IMR-90 (cell line): ENCODE measurements around the gene CACNA2D3. TPM values are rescaled to one million over a fixed set of nuclear protein-coding genes. Genes with fewer than 3 reads are reported as not detected.

Experiments
- ATAC-seq: fragments of 200-7000 bp; cut with Tn5 transposase; 2 replicates; pipeline ENCODE4 v1.9.1; 2020; ENCODE audit warnings: low read depth, mild to moderate bottlenecking, moderate library complexity
- BruUV-seq: library from RNA; stranded (reverse); fragments of 400-500 nt; replicated peaks from 2 replicates; lab custom pipeline; 2021; lab: Mats Ljungman, UMichigan
- CTCF ChIA-PET: fragments of 300-600 bp; formaldehyde crosslinking; extraction: SDS; loops from one replicate; lab custom pipeline; 2021; ENCODE audit warnings: antibody characterized with exemption; lab: Yijun Ruan, JAX
- POLR2A ChIA-PET: fragments of 300-600 bp; sonication (Branson Sonifier 250); formaldehyde crosslinking; loops from one replicate; lab custom pipeline; 2022; ENCODE audit warnings: antibody characterized with exemption; ENCODE audit not compliant: unreplicated experiment; lab: Charles Lee
- DNase-seq: peaks from one replicate; pipeline ENCODE4 v3.0.0; 2013
- H2AFZ ChIP-seq: replicated peaks from 2 replicates; pipeline ENCODE3; 2013; ENCODE audit warnings: low read length, mild to moderate bottlenecking; ENCODE audit not compliant: poor library complexity
- H2AK5ac ChIP-seq: 2 replicates; pipeline ENCODE4 v1.6.1; 2013; ENCODE audit warnings: low read depth, low read length, inconsistent platforms
- H2AK9ac ChIP-seq: replicated peaks from 2 replicates; pipeline ENCODE3; 2013; ENCODE audit warnings: mild to moderate bottlenecking, low read depth, low read length, moderate library complexity; ENCODE audit not compliant: poor library complexity
- H2BK120ac ChIP-seq: 2 replicates; pipeline ENCODE4 v1.6.1; 2013; ENCODE audit warnings: low read depth, low read length, inconsistent platforms
- H2BK15ac ChIP-seq: 3 replicates; pipeline ENCODE4 v1.6.1; 2013; ENCODE audit warnings: low read depth, low read length, inconsistent platforms
- H2BK20ac ChIP-seq: 2 replicates; pipeline ENCODE4 v1.6.1; 2013; ENCODE audit warnings: low read depth, mild to moderate bottlenecking, inconsistent platforms, low read length, moderate library complexity
- H2BK5ac ChIP-seq: 2 replicates; pipeline ENCODE4 v1.6.1; 2013; ENCODE audit warnings: mild to moderate bottlenecking, low read depth, low read length, inconsistent platforms; ENCODE audit not compliant: poor library complexity, severe bottlenecking
- H3K14ac ChIP-seq: replicated peaks from 2 replicates; pipeline ENCODE4 v1.6.1; 2013; ENCODE audit warnings: low read depth, low read length, inconsistent platforms
- H3K18ac ChIP-seq: 2 replicates; pipeline ENCODE4 v1.6.1; 2013; ENCODE audit warnings: low read depth, low read length, control low read depth
- H3K23ac ChIP-seq: 2 replicates; pipeline ENCODE4 v1.6.1; 2013; ENCODE audit warnings: low read depth, low read length, inconsistent platforms
- H3K27ac ChIP-seq: 2 replicates; pipeline ENCODE4 v1.5.1; 2013; ENCODE audit warnings: mild to moderate bottlenecking, control low read depth, low read length; ENCODE audit not compliant: insufficient read depth
- H3K27me3 ChIP-seq: 2 replicates; pipeline ENCODE4 v1.6.1; 2013; ENCODE audit warnings: low read length; ENCODE audit not compliant: control insufficient read depth, insufficient read depth
- H3K36me3 ChIP-seq: 2 replicates; pipeline ENCODE4 v1.6.1; 2013; ENCODE audit warnings: low read length, mixed read lengths; ENCODE audit not compliant: control insufficient read depth, insufficient read depth
- H3K4ac ChIP-seq: 2 replicates; pipeline ENCODE4 v1.6.1; 2013; ENCODE audit warnings: low read depth, low read length, inconsistent platforms
- H3K4me1 ChIP-seq: 2 replicates; pipeline ENCODE4 v1.6.1; 2013; ENCODE audit warnings: low read length, mixed read lengths; ENCODE audit not compliant: control insufficient read depth, insufficient read depth
- H3K4me2 ChIP-seq: 2 replicates; pipeline ENCODE4 v1.6.1; 2013; ENCODE audit warnings: low read depth, mild to moderate bottlenecking, control low read depth, low read length, moderate library complexity
- H3K4me3 ChIP-seq: 2 replicates; pipeline ENCODE4 v1.5.1; 2013; ENCODE audit warnings: low read depth, mild to moderate bottlenecking, control low read depth, low read length, moderate library complexity; ENCODE audit not compliant: insufficient read depth
- H3K56ac ChIP-seq: 2 replicates; pipeline ENCODE4 v1.6.1; 2013; ENCODE audit warnings: low read length, inconsistent platforms; ENCODE audit not compliant: insufficient read depth; ENCODE audit errors: extremely low read depth
- H3K79me1 ChIP-seq, 2 experiments: 2 replicates each; pipeline ENCODE4 v1.6.1; 2013; ENCODE audit warnings: low read length in 2 of 2, inconsistent platforms in 1 of 2, low read depth in 1 of 2
- H3K9ac ChIP-seq: 2 replicates; pipeline ENCODE4 v1.6.1; 2013; ENCODE audit warnings: low read depth, low read length, control low read depth
- H3K9me1 ChIP-seq: 2 replicates; pipeline ENCODE4 v1.6.1; 2013; ENCODE audit warnings: low read length, inconsistent platforms; ENCODE audit not compliant: insufficient read depth
- H3K9me3 ChIP-seq: 2 replicates; pipeline ENCODE4 v1.6.1; 2013; ENCODE audit warnings: low read length; ENCODE audit not compliant: control insufficient read depth, insufficient read depth
- H4K20me1 ChIP-seq: 2 replicates; pipeline ENCODE4 v1.6.1; 2013; ENCODE audit warnings: low read length, inconsistent platforms; ENCODE audit not compliant: insufficient read depth
- H4K5ac ChIP-seq: 2 replicates; pipeline ENCODE4 v1.6.1; 2013; ENCODE audit warnings: mild to moderate bottlenecking, low read depth, low read length, control low read depth
- H4K8ac ChIP-seq, 2 experiments: 2 replicates each; pipeline ENCODE4 v1.6.1; 2013; ENCODE audit warnings: low read depth in 2 of 2, low read length in 2 of 2, control low read depth in 1 of 2, inconsistent platforms in 1 of 2
- H4K91ac ChIP-seq: 2 replicates; pipeline ENCODE4 v1.6.1; 2013; ENCODE audit warnings: low read depth, low read length, inconsistent platforms; ENCODE audit not compliant: insufficient read depth
- BHLHE40 ChIP-seq: fragments of 150-350 bp; IDR thresholded peaks from 2 replicates; pipeline ENCODE4 v1.6.1; 2016; ENCODE audit warnings: mild to moderate bottlenecking, low read depth, low read length
- CTCF ChIP-seq: conservative IDR thresholded peaks from 2 replicates; pipeline ENCODE4 v1.5.1; 2012; ENCODE audit warnings: mild to moderate bottlenecking, low read depth, low read length, improper control_type of control experiment
- MAFK ChIP-seq: IDR thresholded peaks from 2 replicates; pipeline ENCODE4 v1.6.1; 2012; ENCODE audit warnings: low read depth, low read length, improper control_type of control experiment
- MXI1 ChIP-seq: IDR thresholded peaks from 2 replicates; pipeline ENCODE4 v1.6.1; 2012; ENCODE audit warnings: low read depth, mild to moderate bottlenecking, low read length, moderate library complexity, borderline replicate concordance
- NFE2L2 ChIP-seq: fragments of 150-350 bp; IDR thresholded peaks from 2 replicates; pipeline ENCODE4 v1.6.1; 2016; ENCODE audit warnings: low read depth, mild to moderate bottlenecking, low read length
- RCOR1 ChIP-seq: IDR thresholded peaks from 2 replicates; pipeline ENCODE4 v1.6.1; 2012; ENCODE audit warnings: mild to moderate bottlenecking, low read length, improper control_type of control experiment; ENCODE audit not compliant: insufficient replicate concordance
- SMC3 ChIP-seq: fragments of 150-350 bp; IDR thresholded peaks from 2 replicates; pipeline ENCODE4 v1.6.1; 2016; ENCODE audit warnings: low read depth, mild to moderate bottlenecking, antibody characterized with exemption, low read length, moderate library complexity
- WGBS, 2 experiments: methylation state at CpG; one replicate each; pipeline versions ENCODE4 v1.1.5 to v1.1.7; 2013; ENCODE audit warnings: missing lambda C conversion rate in 2 of 2; ENCODE audit not compliant: insufficient read length in 1 of 2; ENCODE audit errors: extremely low coverage in 2 of 2; 5-methylcytosine and 5-hydroxymethylcytosine counted together
- dilution Hi-C: fragments of 300-500 bp; cut with HindIII; formaldehyde crosslinking; loops from one replicate; pipeline ENCODE4 v1.14.3; 2018; ENCODE audit warnings: low sequenced_read_pairs; ENCODE audit not compliant: unreplicated experiment
- in situ Hi-C: fragments of 300-500 bp; cut with MboI; formaldehyde crosslinking; loops from 3 replicates; pipeline ENCODE4 v1.14.3; 2019; ENCODE audit warnings: low sequenced_read_pairs, inconsistent platforms, mixed read lengths
- intact Hi-C: fragments of 100-400 bp; cut with micrococcal nuclease; formaldehyde crosslinking; loops from 2 replicates; pipeline ENCODE4 v1.10.0; 2022
- polyA plus RNA-seq, 3 experiments: library from polyadenylated mRNA; depleted of rRNA; stranded (reverse); fragments of >200 nt; gene quantifications; 2 replicates each; pipeline ENCODE4 v1.2.3, GENCODE V29; 2012; ENCODE audit warnings: low replicate concordance in 1 of 3
- total RNA-seq: library from RNA; depleted of rRNA; stranded (reverse); fragments of >200 nt; gene quantifications from 2 replicates; pipeline ENCODE4 v1.2.3, GENCODE V29; 2012

The CACNA2D3 gene
- total and polyA plus RNA-seq, 2 of the 4 experiments (the other 2 are of a cell fraction) = 0.36 to 0.41 TPM

DNA sequence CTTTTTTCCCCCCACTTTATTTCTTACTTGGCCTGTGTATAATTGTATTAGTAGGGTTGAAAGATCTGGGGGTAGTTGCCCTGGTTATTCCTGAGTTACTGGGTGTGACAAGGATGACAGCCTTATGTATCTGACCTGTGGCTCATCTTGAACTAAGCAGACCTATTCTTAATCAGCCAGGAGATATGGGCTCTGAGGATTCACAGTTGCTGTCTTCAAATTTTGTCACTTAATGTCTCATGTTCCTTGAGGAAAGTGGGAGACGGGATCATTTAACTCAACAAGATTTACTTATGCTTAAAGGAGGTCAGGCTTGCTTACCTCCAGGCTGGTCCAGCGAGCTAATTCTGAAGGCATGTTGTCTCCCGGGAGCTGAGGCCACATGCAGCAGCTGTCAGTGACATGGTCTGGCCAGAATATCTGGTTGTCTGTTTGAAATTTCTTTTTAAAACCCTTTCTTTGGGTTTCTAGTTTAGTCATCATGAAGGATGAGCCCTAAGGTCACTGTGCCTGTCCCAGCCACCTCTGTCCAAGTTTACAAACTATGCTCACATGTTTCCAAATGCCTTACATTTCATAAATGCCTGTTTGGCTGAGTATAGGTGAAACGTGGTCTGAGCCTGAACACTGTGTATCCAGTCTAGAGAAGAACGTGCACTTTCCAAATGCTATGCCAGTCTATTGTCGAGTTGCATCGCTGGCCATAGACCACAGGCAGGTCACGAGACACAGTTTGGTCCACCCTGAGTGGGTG is 778.7 kb downstream of the CACNA2D3 start:
- Histone ChIP-seq H3K14ac (peak overlapping the region; percentile 26), H3K36me3 (no peaks in the 10 kb centered on the region), H4K20me1 (no peaks in the 10 kb centered on the region), H3K27me3 (no peaks in the 10 kb centered on the region), H3K18ac (peak overlapping the region; percentile 88; the same call in 1 of the 2 replicates), H3K4me2 (peak overlapping the region; percentile 14; the same call in 1 of the 2 replicates), H3K27ac (peak overlapping the region; percentile 58), H2BK120ac (peak overlapping the region; percentile 74), H3K9ac (no peak overlapping the region; the same call in 1 of the 2 replicates), H3K9me3 (no peaks in the 10 kb centered on the region), H2AK9ac (no peak overlapping the region), H3K4ac (peak overlapping the region; percentile 71), H3K23ac (peak overlapping the region; percentile 16; the same call in 1 of the 2 replicates), H3K56ac (peak overlapping the region; percentile 11; the same call in 1 of the 2 replicates), H4K91ac (peak overlapping the region; percentile 84), H3K9me1 (peaks cover 21% of the 10 kb centered on the region), H2BK20ac (peak overlapping the region; percentile 77), H2AFZ (peak overlapping the region; percentile 3), H3K4me3 (no peak overlapping the region), H3K79me1 (no peaks in the 10 kb centered on the region), H2AK5ac (peak overlapping the region; percentile 41), H2BK15ac (peak overlapping the region; percentile 8; the same call in 2 of the 3 replicates), H3K4me1 (peaks cover 23% of the 10 kb centered on the region), H2BK5ac (peak overlapping the region; percentile 74), H4K8ac (peak overlapping the region; percentile 37 to 49; a peak in 3 of 4 replicates), H4K5ac (peak overlapping the region; percentile 36; the same call in 1 of the 2 replicates)
- DNase-seq = peak; percentile 46
- ChIA-PET POLR2A (no interaction called here), CTCF (no interaction called here)
- BruUV-seq = no TSS peak
- dilution Hi-C loops (no loop called here), in situ Hi-C loops (no loop called here), intact Hi-C loops (no loop called here)
- peak; percentile 60 for ATAC-seq
- TF ChIP-seq MAFK = no peak
- TF ChIP-seq RCOR1 = no peak
- TF ChIP-seq SMC3 = no peak
- no peak for TF ChIP-seq CTCF
- TF ChIP-seq MXI1 = peak; percentile 71; the same call in 1 of the 2 replicates
- peak; percentile 13; the same call in 1 of the 2 replicates for TF ChIP-seq BHLHE40
- TF ChIP-seq NFE2L2 = no peak
- 37% methylated on average over 3 of the region's 8 CpGs; no CpG with 5 or more reads in 1 of the 2 experiments for WGBS, 2 experiments
